ENCODE results near the gene GLT6D1. TPM values are rescaled to one million over a fixed set of nuclear protein-coding genes. Genes with fewer than 3 reads are reported as not detected.

The GLT6D1 gene
- polyA plus RNA-seq, 12 donors: not detected

DNA sequence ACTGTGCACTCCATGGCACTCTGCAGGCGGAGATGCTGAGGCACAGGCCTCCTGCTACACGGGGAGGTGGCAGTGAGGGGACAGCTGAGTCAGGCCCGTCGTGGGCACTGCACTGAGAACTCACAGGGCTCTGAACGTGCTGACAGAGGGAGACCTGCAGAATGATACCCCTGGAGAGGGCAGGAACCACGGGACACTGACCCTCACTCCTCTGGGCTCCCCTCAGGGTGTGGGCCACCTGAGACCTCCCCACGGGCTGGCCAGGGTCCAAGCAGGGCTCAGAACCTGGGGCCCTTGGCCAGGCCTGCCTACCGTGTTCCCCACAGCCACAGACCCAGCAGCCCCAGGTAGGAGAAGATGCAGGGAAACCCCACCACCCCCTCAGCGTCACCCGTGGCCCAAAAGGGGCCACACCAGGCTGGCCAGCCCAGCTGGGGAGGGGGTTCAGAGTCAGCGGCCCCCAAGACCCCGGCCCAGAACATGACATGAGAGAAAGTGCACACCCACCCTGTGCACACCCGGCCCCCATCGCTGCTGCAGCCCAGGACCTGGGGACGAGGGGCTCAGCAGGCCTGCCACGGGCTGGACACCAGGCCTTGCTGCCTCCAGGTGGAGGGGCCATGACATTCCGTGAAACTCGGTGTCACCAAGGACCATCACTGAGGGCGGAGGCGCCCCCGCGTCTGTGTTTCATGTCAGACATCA lies 30.9 kb downstream of the GLT6D1 start:
- no peak for DNase-seq

DNA sequence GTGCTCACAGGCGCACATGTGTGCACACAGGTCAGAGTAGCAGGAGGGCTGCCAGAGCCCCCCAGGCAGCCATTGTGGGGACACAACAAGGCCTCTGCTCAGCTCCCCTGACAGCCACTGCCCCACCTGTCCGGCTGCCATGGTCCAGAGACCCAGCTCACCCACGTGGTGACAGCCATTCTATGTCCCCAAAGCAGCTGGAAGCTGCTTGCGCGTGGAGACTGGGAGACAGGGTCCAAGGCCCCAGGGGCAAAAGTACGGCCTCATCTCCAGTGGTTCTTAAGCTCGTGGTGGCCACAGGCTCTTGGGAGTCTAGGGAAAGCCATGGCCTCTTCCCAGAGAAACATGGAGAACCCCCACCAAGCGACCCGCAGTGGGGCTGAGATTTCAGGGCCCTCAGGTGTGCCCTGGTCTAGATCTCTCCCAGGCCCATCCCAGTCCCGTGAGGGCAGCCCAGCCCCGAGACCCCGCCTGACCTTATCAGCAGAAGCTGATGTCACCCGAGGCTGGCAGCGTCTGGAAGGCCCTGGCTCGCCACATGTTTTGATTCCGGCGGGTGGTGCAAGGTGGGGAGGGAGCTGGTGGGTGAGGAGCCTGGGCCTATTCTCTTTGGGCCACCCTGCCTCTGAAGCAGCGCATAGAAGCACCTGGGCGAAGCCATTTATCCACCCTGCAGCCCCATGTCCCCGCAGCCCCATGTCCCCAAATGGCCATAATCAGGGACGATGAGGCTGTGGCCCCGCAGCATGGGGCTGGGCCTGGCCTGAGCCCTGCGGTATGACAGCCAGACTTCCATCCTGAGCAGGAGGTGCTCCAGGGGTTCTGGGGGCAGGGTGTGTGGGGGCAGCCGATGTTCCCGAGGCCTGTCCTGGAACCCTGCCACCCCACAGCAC lies 31.7 kb downstream of the GLT6D1 start:
- DNase-seq: no peak

DNA sequence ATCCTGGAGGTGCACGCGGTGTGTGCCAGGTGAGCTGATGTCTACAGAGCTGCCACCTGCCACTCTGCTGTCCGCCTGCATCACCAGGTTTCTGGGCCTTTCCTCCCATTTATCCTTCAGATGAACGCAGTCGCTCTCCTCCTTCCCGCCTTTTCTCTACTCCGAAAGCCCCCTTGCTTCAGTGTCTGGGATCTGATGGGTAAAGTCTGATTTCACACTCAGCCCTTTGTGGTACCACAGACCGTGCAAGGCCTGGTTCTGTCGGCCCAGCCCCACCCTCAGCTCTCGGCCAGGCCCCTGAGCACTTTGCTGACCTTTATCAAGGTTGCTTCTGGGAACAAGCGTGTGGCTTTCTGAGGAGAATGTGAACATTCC lies 32.5 kb downstream of the GLT6D1 start:
- no peak for DNase-seq

DNA sequence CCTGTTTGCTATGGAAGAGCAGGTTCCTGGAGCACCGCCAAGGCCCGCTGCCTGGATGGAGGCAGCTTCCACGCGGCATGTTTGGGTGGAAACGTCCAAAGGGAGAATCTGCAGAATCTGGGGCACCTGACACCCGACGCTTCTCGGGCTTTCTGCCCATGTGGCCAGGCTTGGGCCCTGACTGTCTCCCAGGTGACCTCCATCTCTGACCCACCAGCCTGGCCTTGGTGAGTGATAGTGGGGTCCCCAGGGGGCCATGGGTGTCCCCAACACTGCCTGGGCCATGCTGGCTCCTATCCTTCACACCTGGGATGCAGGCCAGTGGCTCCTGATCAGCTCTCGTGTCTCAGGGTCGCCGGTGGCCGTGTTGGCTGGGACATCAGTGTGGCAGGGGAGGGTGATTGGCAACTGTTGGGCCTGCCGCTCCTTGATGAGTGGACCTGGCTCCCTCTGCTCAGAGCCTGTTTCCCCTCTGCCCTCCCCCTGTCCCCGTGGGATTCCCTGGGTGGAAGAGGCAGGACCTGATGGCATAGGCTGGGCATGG lies 34.0 kb downstream of the GLT6D1 start:
- DNase-seq: no peak

DNA sequence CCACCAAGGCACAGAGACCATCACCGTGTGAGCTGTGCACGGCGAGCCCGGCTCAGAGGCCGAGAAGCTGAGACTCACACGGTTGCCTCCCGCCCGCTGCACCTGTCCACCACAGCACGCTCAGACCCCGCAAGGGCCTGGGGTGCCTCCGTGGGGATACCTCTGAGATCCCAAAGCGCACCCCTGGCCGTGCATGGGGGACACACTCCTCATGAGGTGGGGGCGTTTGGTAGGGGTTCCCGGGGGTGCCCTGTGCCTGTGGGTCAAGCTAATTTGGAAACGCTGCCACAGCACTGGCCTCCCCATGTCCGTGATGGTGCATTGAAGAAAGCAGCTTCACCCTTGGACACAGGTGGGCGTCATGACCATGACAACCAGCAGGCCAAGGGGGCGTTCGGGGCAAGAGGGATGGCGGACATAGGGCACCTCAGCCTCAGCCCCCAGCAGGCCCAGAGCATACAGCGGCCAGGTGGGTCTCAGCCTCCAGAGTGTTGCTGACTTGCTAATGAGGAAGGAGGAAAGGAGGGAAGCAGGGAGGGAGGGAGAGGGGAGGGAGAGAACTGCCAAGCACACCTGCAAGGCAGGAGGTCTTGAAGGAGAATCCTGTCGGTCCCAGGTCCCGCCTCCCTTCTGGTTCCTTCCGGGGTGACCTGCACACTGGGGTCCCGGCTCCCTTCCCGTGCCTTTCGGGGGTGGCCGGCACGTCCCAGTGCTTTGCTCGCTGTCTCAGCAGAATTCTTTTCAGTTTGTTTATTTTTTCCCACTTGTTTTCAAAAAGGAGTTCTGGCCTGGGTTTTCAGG lies 34.7 kb downstream of the GLT6D1 start:
- DNase-seq: no peak

DNA sequence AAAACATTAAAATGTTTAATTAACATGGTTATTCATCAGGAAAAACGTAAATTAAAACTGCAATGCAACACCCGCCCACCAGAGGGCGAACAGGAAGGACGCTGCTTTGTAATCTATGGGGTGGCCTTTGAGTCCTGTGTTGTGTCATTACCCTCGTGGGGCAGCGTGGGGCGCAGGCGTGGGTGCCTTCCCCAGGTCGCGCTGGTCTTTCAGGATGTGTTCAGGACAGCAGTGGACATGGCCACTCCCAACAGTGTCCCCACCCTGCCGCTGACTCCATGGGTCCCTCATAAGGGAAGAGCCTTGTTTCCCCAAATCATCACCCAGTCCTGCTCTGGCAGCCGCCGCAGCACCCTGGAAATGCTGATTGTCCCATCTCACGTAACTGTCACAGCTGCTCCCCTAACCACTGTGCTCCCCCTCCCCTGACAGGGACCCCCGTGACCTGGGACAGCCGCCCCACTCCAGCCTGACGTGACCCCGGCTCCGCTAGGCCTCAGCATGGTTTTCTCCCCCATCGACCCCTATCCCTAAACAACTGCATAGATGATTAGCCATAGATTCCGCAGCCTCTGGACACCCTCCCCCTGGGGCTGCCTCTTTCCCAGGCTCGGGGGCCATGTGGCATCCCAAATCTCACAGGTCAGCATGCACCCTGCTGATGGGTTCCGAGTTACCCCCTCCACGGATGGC lies 36.4 kb downstream of the GLT6D1 start:
- no peak for DNase-seq

DNA sequence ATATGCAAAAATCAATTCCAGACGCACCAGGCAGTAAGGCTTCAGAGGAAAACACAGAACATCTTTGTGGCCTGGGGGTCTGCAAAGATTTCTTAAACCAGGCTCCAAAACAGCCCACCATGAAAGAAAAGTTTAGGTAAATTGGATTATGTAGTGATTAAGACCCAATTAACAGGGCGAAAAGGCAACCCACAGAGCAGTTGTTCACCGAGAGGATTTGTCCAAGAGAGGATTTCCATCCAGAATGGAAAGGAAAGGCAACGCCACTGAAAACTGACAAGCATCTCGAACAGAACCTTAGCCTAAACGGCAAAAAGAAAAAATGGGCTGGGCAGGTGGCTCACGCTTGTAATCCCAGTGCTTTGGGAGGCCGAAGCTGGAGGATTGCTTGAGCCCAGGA lies 37.4 kb downstream of the GLT6D1 start:
- DNase-seq: no peak

DNA sequence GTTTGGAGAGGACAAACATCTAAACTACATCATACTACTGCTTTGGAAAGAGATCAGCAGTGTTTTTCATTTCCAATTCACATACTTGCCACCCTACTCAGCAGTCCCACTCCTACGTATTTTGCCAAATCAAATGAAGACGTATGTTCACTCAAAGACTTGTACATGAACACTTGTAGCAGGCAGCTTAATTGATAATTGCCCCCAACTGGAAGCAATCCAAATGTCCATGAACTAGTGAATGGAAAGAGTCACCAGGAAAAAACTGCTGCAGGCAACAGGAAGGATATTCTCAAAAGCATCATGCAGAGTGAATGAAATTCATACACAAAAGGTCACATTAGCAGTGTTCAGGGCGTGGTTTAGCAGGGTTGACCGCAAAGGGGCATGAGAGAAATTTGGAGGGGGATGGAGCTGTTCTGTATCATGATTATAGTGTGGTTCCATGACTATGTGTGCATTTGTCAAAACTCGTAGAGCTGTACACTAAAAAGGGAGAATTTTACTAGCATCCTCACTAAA lies 39.0 kb downstream of the GLT6D1 start:
- no peak for DNase-seq

DNA sequence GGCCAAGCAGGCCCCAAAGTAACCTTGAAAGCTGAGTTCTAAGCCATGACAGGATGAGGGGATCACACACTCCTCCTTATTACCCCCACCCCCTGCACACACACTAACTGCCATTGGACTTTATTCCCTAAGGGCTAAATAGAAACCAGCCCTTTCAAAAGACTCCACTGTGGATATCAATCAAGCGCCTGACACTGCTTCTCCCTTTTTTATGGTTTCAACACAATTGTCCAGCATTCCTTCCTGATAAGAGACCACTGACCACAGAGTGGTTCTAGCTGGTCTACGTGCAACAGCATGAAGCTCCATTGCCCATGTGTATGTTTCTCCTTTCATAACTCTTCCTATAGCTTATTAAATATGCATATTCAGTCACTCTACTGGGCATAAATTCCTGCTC lies 43.1 kb downstream of the GLT6D1 start:
- DNase-seq: no peak

DNA sequence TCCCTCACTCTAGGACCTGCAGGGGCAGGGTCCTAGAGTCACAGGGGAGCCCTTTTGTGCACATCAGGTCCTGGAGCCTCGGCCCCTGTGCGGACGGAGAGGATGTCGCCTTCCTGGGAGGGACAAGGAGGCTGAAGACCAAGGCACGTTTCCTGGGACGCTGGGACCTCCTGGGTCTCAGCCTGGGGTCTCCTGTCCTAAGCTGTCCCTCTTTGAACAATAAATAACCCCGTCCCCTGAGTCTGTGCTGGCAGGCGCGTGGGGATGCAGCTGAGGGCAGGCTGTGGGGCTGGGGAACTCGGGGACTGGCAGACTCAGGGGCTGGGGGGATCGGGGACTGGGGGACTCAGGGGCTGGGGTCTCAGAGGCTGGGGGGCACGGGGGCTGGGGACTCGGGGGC lies 46.7 kb downstream of the GLT6D1 start:
- DNase-seq: no peak

DNA sequence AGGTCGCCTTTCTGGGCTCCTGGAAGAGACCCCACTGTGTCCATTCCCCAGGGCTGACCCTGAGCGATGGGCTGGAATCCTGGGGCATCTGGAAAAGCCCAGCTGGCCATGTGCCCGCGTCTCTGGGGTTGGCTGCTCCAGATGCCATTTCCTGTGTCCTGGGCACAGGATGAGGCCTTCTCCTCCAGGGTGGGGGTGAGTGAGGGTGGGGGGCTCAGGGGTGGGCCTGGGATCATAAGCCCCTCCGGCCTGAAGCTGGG lies 47.1 kb downstream of the GLT6D1 start:
- no peak for DNase-seq

DNA sequence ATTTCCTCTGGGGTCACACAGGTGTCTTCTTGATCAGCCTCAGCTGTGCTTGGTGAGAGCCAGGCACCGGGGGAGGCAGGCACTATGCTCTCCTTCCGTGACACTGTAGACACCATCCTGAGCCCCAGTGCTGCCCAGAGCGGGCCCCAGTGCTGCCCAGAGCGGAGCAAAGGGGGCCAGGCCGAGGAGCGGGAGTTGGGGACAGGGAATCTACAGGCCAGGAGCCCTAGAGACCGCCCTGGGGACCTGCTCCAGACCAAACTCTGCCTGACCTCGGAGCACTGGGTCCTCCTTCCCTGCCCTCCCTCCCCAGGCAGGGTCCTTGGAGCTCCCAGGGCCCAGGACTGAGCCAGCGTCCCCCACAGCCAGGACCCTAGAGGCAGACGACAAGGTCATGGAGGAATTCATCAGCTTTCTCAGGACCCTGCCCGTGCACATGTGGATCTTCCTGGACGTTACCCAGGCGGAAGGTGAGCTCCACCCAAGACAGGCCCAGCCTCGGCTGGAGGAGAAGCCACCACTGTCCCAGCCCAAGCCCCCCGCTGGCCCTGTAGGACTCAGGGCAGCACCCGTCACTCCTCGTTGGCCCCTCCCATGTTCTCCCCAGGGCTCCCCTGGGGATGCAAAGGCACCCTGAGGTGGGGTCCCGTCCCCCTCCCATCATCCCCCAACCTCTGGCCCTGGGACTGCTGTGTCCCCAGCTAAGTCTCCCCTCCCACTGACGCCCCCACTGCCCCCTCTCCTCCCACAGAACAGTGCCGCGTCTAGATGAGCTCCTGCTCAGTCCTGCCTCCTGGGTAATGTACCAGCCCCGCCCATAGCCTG lies 47.6 kb downstream of the GLT6D1 start:
- no peak for DNase-seq

DNA sequence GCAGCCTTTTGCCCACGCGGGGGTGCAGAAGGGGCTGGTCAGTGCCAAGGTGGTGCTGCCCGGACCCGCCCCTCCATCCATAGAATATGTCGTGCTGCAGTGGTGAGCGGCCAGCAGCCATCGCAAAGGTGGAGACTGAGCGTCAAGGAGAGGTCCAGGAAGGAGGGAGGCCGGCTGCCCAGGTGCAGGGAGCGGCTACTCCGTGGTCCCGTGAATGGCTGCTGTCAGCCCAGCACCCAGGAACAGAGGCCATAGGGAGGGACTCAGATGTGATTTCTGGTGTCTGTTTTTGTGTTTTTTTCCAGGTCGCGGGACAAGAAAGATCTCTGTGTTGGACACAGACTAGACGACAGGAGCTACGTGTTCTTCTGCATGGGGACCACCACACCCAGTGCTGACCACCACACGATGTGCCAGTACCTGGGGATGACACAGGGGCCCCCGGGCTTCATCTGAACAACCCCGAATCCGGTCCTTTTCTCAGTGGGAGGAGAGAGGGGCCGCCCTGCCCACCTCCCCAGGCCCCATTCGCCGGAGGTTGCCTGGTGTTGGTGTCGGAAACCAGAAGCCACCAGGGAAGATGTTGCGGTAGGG lies 48.8 kb downstream of the GLT6D1 start:
- DNase-seq: no peak

DNA sequence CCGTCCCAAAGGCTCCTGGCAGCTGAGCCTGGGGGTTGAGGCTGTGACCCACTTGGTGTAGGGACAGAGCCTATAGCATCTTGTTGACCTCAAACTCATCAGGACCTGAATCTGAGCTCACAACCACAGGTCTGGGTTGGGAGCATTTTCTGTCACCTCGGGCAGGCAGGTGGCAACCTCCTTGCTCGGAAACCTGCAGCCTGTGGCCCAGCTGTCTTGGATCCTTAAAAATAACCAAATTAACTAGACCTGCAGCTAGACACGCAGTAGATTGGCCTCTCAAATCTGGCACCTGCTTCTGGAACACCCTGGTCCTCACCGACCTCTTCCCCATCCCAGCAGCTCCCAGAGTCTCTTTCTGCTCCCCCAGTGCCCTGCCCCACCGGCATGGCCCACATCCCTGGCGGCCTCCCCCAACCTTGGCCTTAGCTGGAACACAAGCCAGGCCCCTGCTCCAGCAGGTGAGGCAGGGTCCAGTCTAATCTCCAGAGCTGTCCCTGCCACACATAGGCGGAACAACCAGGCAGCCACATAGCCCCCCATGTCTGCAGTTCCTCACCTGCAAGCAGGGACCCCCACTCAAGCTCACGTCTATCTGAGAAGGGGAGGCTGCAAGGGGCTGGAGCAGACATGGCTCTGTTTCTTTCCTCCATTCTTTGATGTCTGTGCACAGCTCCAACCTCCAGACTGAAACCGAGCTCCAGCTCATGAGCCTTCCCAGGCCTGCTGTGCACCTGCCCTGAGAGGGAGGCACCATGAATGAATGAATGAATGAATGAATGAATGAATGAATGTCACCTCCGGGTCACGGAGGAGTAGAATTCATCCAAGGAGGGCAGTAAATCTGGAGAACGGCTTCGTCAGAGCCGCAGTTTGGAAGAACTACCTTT lies 49.5 kb downstream of the GLT6D1 start:
- no peak for DNase-seq

DNA sequence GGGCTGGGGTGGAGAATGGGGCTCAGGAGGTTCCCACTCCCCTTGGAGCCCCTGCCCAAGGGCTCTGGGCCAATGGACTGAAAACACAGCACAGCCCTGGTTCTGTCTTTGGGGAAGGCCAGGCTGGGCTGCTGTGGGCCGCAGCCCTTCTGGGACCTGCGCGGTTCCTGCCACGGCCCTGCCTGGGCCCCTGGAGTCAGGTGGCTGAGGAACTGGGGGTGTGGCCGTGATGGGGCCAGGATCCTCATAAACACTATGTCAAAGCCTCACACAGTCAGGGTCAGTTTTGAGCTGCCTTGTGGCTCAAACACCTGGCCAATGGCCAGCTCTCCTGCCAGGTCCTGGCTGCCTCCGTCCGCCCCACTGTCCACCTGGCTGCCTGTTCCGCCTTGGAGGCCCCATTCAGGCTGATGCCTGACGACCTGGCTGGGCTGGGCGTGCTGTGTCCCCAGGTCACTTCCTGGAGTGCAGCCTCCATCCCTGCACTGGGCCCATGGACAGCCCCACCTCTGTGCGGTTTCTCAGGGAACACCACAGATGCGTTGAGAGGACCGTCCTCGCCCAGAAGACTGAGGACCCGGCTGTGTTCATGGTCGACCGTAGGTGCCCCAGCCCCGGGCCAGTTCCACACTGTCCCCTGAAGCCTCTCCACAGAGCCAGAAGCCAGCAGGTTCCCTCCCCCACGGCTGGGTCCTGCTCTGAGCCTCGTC lies 50.3 kb downstream of the GLT6D1 start:
- no peak for DNase-seq

DNA sequence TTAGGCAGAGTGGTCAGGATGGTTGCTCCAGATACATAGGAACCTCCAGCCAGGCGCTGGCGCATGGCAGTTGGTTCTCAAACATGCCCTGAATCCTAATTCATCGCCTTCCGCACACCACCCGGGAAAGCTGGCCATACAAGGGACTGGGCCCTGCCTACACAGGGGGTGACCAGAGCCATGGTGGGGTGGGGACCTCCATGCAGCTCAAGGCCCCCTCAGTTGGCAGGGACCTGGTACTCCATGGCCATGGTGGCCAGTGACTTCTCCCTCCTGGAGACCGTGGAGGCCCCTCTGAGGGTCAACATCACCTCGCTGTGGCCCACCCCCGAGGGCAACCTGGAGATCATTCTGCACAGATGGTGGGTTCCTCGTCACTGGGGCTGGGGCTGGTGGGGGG lies 51.0 kb downstream of the GLT6D1 start:
- no peak for DNase-seq

DNA sequence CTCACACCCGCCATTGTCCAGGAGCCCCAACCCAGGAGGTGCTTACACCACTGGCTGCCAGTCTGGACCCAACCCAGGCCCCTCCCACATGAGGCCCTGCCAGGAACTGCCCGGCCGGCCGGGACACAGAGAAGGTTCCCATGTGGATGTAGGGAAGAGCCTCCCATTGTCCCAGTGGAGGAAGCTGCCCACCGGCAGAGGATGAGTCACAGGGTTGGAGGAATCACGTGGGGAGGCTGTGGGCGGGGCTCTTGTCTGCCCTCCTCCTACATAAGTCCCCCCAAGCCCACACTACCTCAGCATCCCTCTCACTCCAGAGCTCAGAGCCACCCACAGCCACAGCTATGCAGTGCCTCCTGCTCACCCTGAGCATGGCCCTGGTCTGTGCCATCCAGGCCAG lies 51.7 kb downstream of the GLT6D1 start:
- no peak for DNase-seq

DNA sequence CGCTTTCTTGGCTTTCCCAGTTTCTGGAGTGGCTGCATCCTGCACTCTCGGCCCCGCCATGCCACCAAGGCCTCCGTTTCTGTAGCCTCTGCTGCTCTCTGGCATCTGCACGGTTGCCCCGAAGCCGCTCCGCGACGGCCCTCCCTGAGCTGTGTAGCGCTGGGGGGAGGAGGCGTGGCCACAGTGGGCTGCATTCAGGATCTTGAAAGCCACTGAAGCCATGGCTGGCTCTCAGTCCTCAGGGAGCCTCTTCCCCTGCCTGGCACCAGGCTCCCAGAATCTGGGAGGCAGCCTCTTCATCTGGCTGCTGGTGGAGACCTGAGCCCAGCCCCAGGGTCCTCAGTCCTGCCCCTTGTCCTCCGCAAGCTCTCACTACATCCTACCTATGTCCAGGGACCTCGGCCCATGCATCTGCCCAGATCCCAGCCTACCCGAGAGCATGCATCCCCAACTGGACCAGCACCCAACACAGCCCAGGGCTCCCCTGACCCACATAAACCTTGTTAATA lies 52.7 kb downstream of the GLT6D1 start:
- no peak for DNase-seq
